NB4 (cell line): Measurements from ENCODE around the gene EMP1.

Source experiments
- DNase-seq: peaks from one replicate; pipeline ENCODE4 v3.0.0; 2010; ENCODE audit warnings: low read depth
- H3K4me3 ChIP-seq: one replicate; pipeline ENCODE4 v1.5.1; 2011; ENCODE audit warnings: mild to moderate bottlenecking, low read depth, low read length, moderate library complexity
- CTCF ChIP-seq: IDR thresholded peaks from one replicate; pipeline ENCODE4 v1.5.1; 2012; ENCODE audit warnings: low read depth, low read length
- MAX ChIP-seq: IDR thresholded peaks from 2 replicates; pipeline ENCODE4 v1.6.1; 2011; ENCODE audit warnings: low read depth, low read length
- MYC ChIP-seq: IDR thresholded peaks from 2 replicates; pipeline ENCODE4 v1.6.1; 2011; ENCODE audit warnings: low read depth, low read length
- POLR2A ChIP-seq: IDR thresholded peaks from 2 replicates; pipeline ENCODE4 v1.6.1; 2011; ENCODE audit warnings: mild to moderate bottlenecking; ENCODE audit not compliant: insufficient read length; ENCODE audit errors: extremely low read depth

Gene EMP1

GRCh38 chr12:13223941-13224340 lies 27.4 kb downstream of the EMP1 start:
- no peak for TF ChIP-seq MAX
- no peak for TF ChIP-seq POLR2A
- TF ChIP-seq MYC, result no peak
- TF ChIP-seq CTCF, result no peak
- DNase-seq, result no peak
- no peak overlapping the region for H3K4me3 ChIP-seq

- no peak for TF ChIP-seq POLR2A
- TF ChIP-seq MYC, result no peak
- no peak for TF ChIP-seq CTCF
- TF ChIP-seq MAX, result no peak
- H3K4me3 ChIP-seq, result no peak overlapping the region
- DNase-seq, result no peak
Observed at GRCh38 chr12:13227191-13227590, 30.7 kb downstream of the EMP1 start.

GRCh38 chr12:13228579-13228978 lies 32.1 kb downstream of the EMP1 start:
- no peak for DNase-seq
- no peak overlapping the region for H3K4me3 ChIP-seq
- no peak for TF ChIP-seq POLR2A
- TF ChIP-seq CTCF, result no peak
- no peak for TF ChIP-seq MYC
- TF ChIP-seq MAX, result no peak

GRCh38 chr12:13229504-13229903 lies 33.0 kb downstream of the EMP1 start:
- no peak overlapping the region for H3K4me3 ChIP-seq
- TF ChIP-seq CTCF (no peak), MAX (no peak), MYC (no peak), POLR2A (no peak)
- no peak for DNase-seq

GRCh38 chr12:13230500-13230899 lies 34.0 kb downstream of the EMP1 start:
- TF ChIP-seq CTCF (no peak), MYC (no peak), POLR2A (no peak), MAX (no peak)
- no peak for DNase-seq
- no peak overlapping the region for H3K4me3 ChIP-seq
